Measurements from ENCODE around the gene TMEM147. TPM values are rescaled to one million over a fixed set of nuclear protein-coding genes. Genes with fewer than 3 reads are reported as not detected.
A peak's percentile ranks its signal among the peaks of the same experiment; 100 is the strongest.
"Not testable (repeated sequence)": the region's sequence is repeated elsewhere in the genome, so short reads cannot be mapped to it uniquely, and the experiment has no call there.

TMEM147 gene
- total RNA-seq, 1 donor from 2014 or later: 122 TPM

DNA sequence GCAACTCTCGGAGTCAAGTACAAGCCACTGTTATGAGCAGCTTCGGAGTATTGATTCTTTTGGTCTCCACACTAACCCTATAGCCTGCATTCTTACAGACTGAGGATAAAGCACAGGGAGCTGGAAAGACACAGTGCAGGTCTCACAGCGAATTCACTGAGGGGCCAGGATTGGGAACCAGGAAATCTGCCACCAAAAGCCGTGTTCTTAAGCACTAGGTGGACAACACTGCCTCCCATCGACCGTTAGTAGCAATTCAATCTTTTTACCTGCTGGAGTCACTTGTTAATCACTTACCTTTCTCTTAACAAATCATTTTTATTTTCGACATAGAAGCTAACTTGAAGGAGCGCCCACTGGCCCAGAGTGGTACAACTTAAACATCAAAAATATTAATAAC lies 46.8 kb downstream of the TMEM147 start:
- H3K27me3 Mint-ChIP-seq (ENCODE audit: low read depth): no peaks in the 10 kb centered on the region
- intact Hi-C loops (cut with micrococcal nuclease): loop anchor here (1.0 kb wide), 2 partner anchors 43 to 83 kb away; no protein-coding TSS in a partner anchor
- H3K27ac Mint-ChIP-seq: no peak overlapping the region
- H3K4me3 Mint-ChIP-seq (ENCODE audit: low read depth): no peak overlapping the region
- no peak for DNase-seq (ENCODE audit: low spot score)
- H3K36me3 Mint-ChIP-seq (ENCODE audit: low read depth): no peaks in the 10 kb centered on the region
- no peaks in the 10 kb centered on the region for H3K9me3 Mint-ChIP-seq
- peaks cover 6% of the 10 kb centered on the region for H3K4me1 Mint-ChIP-seq (ENCODE audit: low read depth)

DNA sequence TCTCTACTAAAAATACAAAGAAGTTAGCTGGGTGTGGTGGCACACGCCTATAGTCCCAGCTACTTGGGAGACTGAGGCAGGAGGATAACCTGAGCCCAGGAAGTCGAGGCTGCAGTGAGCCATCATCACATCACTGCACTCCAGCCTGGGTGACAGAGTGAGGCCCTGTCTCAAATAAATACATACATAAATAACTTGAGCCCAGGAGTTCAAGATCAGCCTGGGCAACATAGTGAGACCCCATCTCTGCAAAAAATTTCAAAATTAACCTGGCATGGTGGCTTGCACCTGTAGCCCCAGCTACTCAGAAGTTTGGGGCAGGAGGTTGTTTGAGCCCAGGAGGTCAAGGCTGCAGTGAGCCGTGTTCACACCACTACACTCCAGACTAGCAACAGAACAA lies 49.6 kb downstream of the TMEM147 start:
- H3K36me3 Mint-ChIP-seq (ENCODE audit: low read depth); H3K9me3 Mint-ChIP-seq; H3K27ac Mint-ChIP-seq; H3K4me3 Mint-ChIP-seq (ENCODE audit: low read depth); intact Hi-C loops (cut with micrococcal nuclease); H3K27me3 Mint-ChIP-seq (ENCODE audit: low read depth); H3K4me1 Mint-ChIP-seq (ENCODE audit: low read depth); DNase-seq (ENCODE audit: low spot score): not testable (repeated sequence)

DNA sequence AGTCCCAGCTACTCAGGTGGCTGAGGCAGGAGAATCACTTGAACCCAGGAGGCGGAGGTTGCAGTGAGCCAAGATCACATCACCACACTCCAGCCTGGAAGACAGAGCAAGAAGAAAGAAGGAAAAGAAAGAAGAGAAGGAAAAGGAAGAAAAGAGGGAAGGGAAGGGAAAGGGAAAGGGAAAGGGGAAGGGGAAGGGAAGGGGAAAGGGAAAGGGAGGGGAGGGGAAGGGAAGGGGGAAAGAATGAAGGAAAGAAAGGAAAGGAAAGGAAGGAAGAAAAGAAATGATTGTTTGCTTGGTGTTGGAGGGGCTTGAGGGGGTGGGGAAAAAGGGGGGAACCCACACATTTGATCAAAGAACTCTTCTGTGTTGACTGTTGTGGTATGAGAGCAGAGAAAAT lies 50.5 kb downstream of the TMEM147 start:
- no peak overlapping the region for H3K27ac Mint-ChIP-seq
- peaks cover 6% of the 10 kb centered on the region for H3K4me1 Mint-ChIP-seq (ENCODE audit: low read depth)
- H3K9me3 Mint-ChIP-seq: no peaks in the 10 kb centered on the region

DNA sequence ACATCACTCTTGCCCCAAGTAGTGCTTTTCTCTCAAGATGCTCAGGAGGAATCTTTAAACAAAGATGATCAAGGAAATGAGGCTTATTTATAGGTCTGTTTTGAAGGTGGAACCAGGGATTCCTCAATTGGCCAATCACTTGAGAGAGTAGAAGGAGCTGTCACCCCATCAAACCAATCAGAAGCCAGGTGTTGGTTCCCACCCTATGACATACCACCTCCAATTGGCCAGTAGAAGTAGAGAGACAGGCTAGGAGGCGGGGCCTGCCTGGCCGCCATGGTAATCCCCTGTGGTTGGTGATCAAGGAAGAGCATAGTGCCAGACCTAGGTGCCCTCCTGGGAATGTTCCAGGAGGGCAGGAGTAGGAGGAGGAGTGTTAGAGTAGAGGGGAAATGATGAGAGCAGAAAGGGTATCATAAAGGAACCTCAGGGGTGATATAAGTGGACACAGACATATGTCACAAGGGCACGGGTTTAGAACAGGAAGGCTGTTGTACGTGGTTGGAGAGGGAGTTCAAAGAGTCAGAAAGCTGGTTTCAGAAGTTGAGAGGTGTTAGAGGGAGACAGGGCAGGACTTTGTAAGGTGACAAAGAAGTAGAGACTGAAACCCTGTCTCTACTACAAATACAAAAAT lies 51.1 kb downstream of the TMEM147 start:
- peaks cover 12% of the 10 kb centered on the region for H3K27me3 Mint-ChIP-seq (ENCODE audit: low read depth)
- no peak for DNase-seq (ENCODE audit: low spot score)
- no peaks in the 10 kb centered on the region for H3K9me3 Mint-ChIP-seq
- H3K4me1 Mint-ChIP-seq (ENCODE audit: low read depth): peaks cover 6% of the 10 kb centered on the region
- H3K4me3 Mint-ChIP-seq (ENCODE audit: low read depth): no peak overlapping the region
- H3K27ac Mint-ChIP-seq: peak overlapping the region; percentile 2
- H3K36me3 Mint-ChIP-seq (ENCODE audit: low read depth): no peaks in the 10 kb centered on the region
- intact Hi-C loops (cut with micrococcal nuclease): no loop called here

More for the DNA sequence above, 50.5 kb downstream of the TMEM147 start:
- H3K4me3 Mint-ChIP-seq (ENCODE audit: low read depth): no peak overlapping the region
- intact Hi-C loops (cut with micrococcal nuclease): no loop called here
- no peak for DNase-seq (ENCODE audit: low spot score)
- no peaks in the 10 kb centered on the region for H3K36me3 Mint-ChIP-seq (ENCODE audit: low read depth)
- H3K27me3 Mint-ChIP-seq (ENCODE audit: low read depth): peaks cover 9% of the 10 kb centered on the region

Other genes starting within 250 kb of the TMEM147 start
- 4.0 and 5.5 TPM in 2 replicates for gene CD22, start 216.4 kb upstream of the TMEM147 start, total RNA-seq
- 0.09 and 0.21 TPM in 2 replicates for gene FFAR1, start 197.7 kb upstream of the TMEM147 start, total RNA-seq
- 0.92 and 1.2 TPM in 2 replicates for gene FFAR3, start 187.2 kb upstream of the TMEM147 start, total RNA-seq
- gene GPR42, start 174.6 kb upstream of the TMEM147 start, total RNA-seq: 0.18 and 0.51 TPM in 2 replicates
- not detected in 2 replicates for gene FFAR2, start 97.4 kb upstream of the TMEM147 start, total RNA-seq
- gene KRTDAP, start 55.2 kb upstream of the TMEM147 start, total RNA-seq: not detected in 2 replicates
- gene DMKN, start 32.0 kb upstream of the TMEM147 start, total RNA-seq: 0.27 TPM in 1 of 2 replicates, not detected in the other
- gene SBSN, start 17.3 kb upstream of the TMEM147 start, total RNA-seq: not detected in 2 replicates
- gene GAPDHS, start 12.2 kb upstream of the TMEM147 start, total RNA-seq: not detected in 2 replicates
- not detected in 2 replicates for gene ATP4A, start 18.0 kb downstream of the TMEM147 start, total RNA-seq
- not detected in 2 replicates for gene PMIS2, start 40.5 kb downstream of the TMEM147 start, total RNA-seq
- gene HAUS5, start 67.1 kb downstream of the TMEM147 start, total RNA-seq: 42.5 and 43.1 TPM in 2 replicates
- gene RBM42, start 83.4 kb downstream of the TMEM147 start, total RNA-seq: 101 and 102 TPM in 2 replicates
- 1.0 and 1.6 TPM in 2 replicates for gene ETV2, start 96.1 kb downstream of the TMEM147 start, total RNA-seq
- 431 and 461 TPM in 2 replicates for gene COX6B1, start 102.7 kb downstream of the TMEM147 start, total RNA-seq
- 0.59 and 1.2 TPM in 2 replicates for gene UPK1A, start 120.9 kb downstream of the TMEM147 start, total RNA-seq
- gene ZBTB32, start 158.9 kb downstream of the TMEM147 start, total RNA-seq: 231 and 234 TPM in 2 replicates
- gene KMT2B, start 172.4 kb downstream of the TMEM147 start, total RNA-seq: 58.4 and 63.3 TPM in 2 replicates
- 136 and 138 TPM in 2 replicates for gene IGFLR1, start 196.8 kb downstream of the TMEM147 start, total RNA-seq
- 27.4 and 30.8 TPM in 2 replicates for gene U2AF1L4, start 199.8 kb downstream of the TMEM147 start, total RNA-seq
- gene PSENEN, start 200.0 kb downstream of the TMEM147 start, total RNA-seq: 45.1 and 46.9 TPM in 2 replicates
- gene LIN37, start 202.9 kb downstream of the TMEM147 start, total RNA-seq: 9.9 and 10.0 TPM in 2 replicates
- 0.14 and 0.21 TPM in 2 replicates for gene HSPB6, start 211.4 kb downstream of the TMEM147 start, total RNA-seq
- gene PROSER3, start 212.6 kb downstream of the TMEM147 start, total RNA-seq: 40.1 and 41.2 TPM in 2 replicates
- 29.1 and 33.0 TPM in 2 replicates for gene ARHGAP33, start 229.9 kb downstream of the TMEM147 start, total RNA-seq

Data from activated T-helper 2 cell treated with anti-CD3 and anti-CD28 coated beads, Interferon-gamma antibody, Interleukin-2, Interleukin-4, amounts not matched to agents 10 μg/mL and 5 μg/mL and 100 μg/mL, durations not matched to agents 14 hours and 24 hours and 36 hours (primary cell).